IPS DF 19.7 (cell line): ENCODE results near the gene BCAS3.
"Not testable (repeated sequence)": the region's sequence is repeated elsewhere in the genome, so short reads cannot be mapped to it uniquely, and the experiment has no call there.

Experiments used
- DNase-seq: peaks from one replicate; pipeline ENCODE4 v3.0.0-alpha.2; 2013; ENCODE audit warnings: low read depth, low spot score

The BCAS3 gene

DNA sequence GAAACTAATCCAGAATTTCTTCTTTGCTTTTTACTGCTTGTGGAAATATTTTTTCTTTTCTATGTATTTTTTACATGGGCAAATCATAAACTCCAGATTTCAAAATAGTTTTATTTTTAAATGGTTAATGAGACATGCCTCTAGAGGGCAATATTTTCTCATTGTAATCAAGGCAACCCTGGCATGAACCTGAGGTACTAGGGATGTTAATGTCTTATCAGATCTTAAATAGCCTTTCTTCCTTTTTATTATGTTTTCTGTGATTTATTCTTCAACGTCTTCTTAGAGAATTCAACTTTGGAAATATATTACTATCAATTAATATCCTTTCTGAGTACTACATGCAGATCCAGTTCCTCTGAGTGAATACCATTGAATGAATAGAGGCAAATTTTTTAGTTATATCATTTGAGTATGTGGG lies 324.7 kb downstream of the BCAS3 start:
- no peak for DNase-seq

DNA sequence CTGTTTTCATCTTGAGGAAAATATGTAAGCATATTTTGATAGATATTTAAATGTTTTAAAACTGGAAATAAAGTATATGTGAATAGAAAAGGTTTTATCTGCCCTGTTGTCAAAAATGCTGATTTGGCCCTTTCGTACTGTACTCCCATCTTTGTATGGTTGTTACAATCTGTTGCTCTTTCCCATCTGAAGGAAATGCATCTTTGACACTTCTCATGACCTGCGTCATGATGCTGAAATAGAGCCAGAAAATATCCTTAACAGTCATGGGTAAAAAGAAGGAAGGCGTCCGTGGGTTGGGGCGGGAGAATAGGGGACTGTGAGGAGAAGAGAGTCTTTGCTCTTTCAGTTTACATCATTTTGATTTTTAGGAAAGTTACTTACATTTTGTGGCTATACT lies 327.7 kb downstream of the BCAS3 start:
- DNase-seq: no peak

DNA sequence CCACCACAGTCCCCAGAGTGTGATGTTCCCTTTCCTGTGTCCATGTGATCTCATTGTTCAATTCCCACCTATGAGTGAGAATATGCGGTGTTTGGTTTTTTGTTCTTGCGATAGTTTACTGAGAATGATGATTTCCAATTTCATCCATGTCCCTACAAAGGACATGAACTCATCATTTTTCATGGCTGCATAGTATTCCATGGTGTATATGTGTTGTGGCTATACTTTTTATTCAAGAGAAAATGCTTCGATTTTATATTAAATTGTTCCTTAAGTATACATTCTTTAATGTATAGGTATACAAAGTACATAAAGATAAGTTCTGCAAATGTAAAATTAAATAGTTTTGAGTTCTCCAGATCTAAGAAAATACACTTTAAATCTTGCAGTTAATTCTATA lies 328.3 kb downstream of the BCAS3 start:
- not testable (repeated sequence) for DNase-seq

DNA sequence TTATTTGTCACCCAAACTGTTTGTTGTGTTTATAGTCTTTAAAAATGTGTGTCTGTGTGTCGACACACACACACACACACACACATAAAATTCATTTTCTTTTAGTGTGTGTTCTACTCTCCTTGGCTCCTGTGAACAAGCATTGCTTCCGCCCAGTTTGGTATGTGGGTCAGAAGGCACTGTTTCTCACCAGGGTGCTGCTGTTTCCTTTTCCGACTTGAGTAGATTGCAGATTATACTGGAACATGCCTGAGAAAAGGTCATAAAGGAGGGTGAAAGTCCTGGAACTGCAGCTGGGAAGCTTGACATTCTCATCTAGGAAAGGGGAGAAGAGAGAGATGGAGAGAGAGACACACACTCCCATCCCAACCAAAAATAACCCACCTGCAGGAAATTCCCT lies 330.3 kb downstream of the BCAS3 start:
- DNase-seq: no peak

DNA sequence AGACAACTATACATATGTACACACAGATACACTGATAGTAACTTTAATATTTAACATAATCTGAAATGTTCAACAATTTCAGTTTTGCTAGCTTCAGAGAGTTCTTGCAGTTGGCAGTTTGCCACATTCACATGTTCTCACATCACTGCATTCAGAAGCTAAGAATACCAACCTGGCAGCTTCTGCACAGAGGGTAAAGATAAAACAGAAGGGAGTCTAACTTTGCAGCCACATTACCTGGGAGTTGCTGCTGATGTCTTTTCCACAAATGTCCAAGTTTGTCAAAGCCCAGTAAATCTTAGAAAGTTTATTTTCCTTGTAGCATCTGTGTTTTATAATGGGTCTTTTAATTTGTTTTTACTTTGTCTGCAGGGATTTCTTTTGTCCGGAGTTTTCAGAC lies 332.0 kb downstream of the BCAS3 start:
- DNase-seq: no peak

DNA sequence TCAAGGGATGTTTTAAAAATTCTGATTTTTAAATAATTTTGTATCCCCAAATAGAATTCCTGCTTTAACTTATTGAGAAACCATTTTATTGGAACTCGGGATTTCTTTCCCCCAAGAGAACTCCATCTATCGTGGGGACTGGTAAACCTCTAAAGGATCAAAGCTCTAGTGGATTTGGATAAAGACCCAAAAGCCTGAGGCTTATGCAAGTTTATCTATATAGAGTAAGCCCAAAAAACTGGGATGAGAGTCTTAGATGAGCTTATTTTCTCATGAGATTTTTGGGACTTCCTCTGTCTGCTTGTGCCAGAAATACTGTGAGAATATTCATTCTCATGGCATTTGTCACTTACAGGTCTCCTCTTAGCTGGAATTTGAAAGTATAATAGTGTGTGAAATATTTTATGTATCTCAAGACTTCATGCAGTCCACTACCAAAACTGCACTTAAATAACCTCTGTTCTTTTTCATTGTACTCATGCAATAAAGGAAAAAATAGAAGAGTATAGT lies 333.1 kb downstream of the BCAS3 start:
- no peak for DNase-seq

DNA sequence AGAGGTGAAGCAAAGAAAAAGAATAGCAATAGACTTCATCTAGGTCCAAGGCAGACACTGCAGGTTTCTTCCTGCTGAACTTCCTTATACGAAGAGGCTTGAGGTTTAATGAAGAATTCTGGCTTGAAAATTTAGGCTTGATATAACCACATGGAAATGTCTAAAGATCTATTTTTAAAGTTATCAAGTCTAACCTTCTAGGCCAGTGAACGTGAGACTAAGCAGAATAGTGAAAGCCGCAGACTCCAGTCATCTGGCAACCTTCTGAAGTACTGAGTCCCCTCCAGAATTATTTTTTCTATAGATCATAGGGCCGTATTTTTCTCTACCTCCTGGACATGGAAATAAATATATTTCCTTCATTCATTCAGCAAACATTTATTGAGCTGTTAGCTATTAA lies 333.6 kb downstream of the BCAS3 start:
- no peak for DNase-seq

DNA sequence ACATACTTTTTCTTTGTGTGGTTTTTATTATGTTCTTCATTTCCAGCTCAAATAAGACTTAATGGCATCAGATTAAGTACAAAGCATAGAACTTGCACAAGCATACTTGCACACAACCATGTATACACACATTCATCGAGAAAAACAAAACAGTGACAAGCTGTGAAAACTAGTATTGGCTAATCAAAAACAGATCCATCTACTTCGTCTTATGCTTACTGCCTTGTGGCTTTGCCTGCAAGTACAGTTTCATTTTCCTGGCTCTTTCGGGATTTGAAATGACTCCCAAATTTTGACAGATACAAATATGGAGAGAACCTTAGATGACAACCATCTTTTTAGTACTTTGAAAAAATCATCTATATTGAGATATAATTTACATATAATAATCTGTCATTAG lies 338.3 kb downstream of the BCAS3 start:
- DNase-seq: no peak

DNA sequence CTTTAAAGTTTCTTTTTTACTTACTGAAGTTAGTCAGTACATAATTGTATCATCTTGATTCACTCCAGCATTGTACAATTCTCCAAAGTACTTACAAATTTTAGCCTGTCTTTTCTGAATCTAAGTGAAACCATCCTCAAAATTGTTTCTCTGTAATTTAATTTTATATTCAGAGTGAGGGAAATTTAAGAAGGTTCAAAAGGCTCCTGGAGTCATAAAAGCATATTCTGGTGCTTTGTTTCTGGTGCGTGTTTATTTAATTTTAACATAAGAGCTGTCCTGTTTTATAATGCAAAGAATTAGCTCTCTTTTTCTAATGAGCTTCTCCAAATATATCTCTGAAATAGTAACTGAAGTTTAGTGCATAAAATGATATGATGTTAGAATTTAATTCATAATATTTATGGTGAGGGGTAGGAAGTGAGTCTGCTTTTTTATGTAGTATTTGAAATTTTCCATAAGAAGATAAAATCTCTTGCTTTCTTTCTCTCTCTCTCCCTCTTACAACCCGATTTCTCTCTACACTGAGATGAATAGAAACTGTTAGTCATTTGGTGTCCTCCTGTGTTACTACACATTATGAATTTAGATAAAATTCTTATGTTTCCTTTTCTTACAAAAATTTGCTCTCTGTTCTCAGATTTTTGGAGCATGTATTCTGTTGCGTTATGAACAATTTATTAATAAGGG lies 339.8 kb downstream of the BCAS3 start:
- DNase-seq: no peak

DNA sequence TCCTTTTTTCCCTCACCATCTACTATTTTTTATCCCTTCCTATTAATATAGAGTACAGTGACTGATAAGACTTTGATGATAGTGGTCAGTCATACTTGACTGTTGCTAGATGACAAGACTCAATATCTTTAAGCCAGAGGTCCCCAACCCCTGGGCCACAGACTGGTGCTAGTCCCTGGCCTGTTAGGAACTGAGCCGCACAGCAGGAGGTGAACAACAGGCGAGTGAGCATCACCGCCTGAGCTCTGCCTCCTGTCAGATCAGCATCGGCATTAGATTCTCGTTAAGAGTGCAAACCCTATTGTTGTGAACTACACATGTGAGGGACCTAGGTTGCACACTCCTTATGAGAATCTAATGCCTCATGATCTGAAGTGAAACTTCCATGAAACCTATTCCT lies 341.3 kb downstream of the BCAS3 start:
- DNase-seq: no peak

DNA sequence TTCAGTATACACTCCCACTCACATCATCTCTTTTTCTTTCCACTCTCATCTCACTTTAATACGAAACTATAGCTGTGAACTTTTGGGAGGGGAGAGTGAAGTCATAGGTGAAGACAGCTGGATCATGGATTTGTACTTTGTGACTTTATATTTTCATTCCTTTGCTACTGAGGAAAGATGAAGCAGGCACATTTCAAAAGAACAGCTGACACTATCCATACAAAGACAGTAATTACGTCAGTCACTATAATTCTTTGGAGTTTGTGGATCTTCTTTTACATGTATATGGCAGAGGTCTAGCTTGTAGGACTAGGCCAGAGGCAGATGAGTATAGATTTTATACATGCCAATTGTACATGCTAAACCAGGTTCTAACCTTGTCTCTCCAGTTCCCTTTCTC lies 346.3 kb downstream of the BCAS3 start:
- DNase-seq: no peak

DNA sequence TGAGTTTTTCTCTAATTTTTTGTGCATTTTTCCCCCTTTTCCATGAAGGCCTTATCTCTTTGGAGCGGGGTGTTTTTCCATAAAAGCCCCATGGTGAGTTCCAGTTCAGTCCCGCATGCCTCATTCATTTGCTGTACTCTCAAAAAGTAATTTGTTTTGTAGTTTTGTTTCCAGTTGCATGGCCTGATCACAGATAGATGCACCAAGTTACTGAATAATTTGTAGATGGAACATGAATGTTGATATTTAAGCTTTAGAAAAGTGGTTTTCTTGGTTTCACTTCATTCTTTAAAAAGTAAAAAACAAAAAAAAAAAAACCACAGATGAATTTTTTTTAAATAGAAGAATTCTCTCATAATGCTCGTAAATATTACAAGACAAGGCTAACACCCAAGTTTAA lies 349.2 kb downstream of the BCAS3 start:
- DNase-seq: no peak

DNA sequence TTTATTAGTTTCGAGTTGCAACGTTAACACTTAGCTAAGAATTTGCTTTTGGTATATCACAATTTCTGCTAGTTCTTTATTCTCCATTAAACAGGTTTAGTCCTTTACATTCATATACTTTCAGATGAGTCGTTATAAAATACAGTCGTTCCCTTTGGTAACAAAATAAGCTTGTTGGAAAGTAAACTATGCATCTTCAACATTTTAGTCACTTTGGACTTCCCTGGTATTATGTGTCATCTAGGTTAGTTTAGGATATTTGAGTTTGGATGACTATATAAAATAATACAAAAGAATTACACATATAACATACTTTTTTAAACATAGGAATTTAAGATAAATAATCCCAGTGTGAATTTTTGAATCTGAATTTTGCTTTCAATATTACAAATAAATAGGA lies 351.5 kb downstream of the BCAS3 start:
- no peak for DNase-seq

DNA sequence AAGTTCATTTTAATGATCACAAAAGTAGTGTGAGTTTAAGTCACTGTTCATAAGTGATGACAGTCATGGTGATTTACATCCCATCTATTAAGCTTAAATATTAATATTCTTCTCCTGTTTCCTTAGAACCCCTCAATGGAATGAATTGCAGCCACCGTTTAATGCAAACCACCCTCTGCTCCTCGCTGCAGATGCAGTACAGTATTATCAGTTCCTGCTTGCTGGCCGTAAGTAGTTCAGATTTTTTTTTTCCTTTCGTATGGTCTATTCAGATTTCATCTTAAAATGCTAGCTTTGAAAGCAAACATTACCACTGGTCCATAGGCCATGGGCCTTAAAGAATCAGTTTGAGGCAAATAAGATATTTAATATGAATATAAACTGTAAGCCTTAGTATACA lies 363.0 kb downstream of the BCAS3 start:
- DNase-seq: no peak

DNA sequence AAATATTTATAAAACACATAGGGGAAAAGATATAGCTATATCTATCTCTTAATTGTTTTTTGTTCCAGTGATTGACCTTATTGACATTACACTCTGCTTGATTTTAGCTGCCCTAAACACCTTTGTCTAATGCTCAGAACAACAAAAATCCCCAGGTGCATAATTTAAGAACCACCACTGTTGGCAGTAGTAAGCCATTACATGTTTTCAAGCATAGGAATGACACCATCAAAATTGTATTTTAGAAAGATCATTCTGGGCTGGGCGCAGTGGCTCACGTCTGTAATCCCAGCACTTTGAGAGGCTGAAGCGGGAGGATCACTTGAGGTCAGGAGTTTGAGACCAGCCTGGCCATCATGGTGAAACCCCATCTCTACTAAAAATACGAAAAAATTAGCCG lies 364.7 kb downstream of the BCAS3 start:
- DNase-seq: not testable (repeated sequence)

DNA sequence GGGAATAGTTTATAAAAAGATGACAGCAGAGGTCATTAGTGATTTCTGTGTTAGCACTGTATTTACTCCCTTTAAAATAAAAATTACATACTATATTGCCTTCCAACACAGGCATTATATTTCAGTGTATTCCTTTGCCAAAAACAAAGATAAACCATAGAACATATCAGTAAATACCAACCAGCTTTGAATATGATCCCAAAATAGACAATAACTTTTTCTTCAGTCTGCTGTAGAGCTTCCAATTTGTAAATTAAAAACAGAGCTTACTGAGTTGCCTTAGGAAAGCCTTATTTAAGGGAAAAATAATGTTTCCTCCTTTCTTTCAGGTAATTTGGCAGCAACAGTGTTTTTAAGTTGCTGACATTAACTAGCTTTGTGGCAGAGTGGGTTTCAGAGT lies 369.9 kb downstream of the BCAS3 start:
- DNase-seq: no peak

DNA sequence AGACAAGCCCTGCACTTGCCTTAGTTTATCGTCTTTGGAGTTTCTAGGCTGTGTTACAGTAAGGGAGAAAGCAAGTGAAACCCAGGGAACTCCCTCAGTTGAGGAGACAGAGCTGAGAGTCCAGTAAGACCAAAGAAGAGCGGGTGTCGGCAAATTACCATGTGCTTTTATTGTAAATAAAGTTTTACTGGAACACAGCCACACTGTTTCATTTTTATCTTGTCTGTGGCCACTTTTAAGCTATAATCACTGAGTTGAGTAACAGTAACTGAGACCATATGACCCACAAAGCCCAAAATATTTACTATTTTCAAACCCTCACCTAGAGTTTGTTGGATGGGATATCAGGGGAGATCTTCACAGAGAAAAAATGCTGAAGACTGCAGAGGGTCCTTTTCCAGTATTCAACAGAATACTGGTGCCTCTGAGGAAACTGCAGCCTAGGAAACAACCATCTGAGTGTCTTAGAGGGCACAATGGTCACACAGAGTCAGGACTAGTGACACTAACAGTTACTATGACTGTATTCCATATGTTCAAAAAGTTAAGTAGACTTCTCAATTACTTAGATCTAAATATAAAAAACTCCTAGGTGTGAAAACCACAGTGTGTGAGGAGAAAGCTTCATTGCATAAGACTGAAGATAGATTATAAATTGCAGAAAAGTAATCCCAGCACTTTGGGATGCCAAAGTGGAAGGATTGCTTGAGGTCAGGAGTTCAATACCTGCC lies 370.9 kb downstream of the BCAS3 start:
- no peak for DNase-seq

DNA sequence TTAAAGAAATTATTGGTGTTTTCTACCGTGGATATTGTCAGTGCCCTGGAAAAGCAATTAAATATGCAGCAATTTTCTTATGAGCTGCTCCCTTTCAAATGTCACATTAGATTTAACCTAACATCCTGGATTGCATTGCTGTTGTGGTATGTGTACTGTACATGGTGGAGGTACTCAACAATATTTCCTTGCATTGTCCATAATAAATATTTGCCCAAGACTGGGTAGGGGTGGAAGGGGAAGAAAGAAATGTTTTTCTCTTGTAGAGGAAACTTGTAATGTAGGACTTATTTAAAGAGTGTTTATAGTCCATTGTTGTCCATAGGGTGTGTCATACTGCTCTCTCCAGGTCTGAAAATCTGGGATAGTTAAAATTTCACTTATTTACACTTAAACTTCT lies 375.8 kb downstream of the BCAS3 start:
- DNase-seq: no peak

DNA sequence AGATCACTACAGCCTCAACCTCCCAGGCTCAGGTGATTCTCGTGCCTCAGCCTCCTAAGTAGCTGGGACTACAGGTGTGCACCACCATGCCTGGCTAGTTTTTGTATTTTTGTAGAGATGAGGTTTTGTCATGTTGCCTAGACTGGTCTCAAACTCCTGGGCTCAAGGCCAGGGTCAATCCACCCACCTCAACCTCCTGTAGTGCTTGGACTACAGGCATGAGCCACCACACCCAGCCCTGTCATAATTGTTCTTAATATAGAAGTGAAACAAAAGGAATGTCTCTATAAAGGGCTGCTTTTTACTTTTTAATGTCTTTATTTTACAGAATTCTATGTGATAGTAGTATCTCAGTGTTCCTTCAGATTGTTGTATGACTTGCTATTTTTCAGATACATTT lies 376.8 kb downstream of the BCAS3 start:
- DNase-seq: no peak

DNA sequence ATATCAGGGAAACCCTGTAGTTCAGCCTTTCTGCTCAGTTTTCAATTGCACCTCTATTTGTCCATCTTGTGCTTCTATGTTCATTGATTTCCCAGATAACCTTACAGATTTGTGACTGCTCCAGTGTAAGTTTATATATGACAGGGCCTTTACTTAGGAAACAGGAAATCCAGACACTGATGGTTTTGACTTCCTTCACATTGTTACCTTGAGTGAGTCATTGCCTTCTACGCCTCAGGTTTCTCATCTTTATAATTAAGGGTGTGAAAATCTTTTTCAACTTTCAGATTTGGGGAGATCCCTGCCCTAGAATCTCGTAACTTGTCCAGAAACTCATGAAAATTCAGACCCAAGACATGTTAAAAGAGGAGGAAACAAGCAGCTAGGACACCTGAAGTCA lies 379.6 kb downstream of the BCAS3 start:
- no peak for DNase-seq

DNA sequence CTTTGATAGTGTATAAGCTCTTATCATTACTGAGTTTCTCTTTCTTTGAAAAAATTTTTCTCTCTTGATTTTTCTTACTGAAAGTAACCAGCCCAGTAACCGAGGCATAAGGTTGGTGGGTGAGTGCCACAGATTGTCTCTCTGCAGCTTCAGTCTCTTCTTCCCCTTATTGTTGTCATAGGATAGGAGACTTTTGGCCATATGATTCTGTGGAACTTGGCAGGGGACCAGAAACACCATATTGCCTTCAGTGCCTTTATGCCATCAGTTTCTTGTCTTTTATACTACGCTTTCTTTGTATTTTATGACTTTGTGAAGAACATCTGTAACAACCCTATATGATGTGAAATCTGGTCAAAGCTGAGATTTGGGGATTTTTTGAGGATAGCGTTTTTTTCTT lies 380.4 kb downstream of the BCAS3 start:
- no peak for DNase-seq

DNA sequence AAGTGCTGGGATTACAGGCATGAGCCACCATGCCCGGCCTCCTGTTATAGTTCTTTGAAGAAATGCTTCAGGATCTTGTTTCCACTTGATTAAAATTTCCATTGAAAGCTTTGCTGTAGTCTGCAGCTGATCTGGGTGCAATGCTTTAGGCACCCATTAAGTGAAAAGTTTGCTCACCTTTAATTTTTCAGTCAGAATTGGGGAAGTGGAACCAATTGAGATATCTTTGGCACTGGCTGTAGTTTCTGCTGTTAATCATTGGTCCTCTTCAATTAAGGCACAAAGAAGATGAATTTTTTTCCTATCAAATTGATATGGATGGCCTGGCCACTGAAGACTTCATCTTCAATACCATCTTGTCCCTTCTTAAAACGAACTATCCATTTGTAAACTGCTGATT lies 385.9 kb downstream of the BCAS3 start:
- no peak for DNase-seq
